ENCODE data around the gene CALR.

Gene CALR

GRCh38 chr19:12993562-12993961, 55.2 kb downstream of the CALR start:
- TF ChIP-seq FOXP2 (optimal IDR thresholded peaks at IDR 0.05; ENCODE audit: borderline replicate concordance, extremely low read depth, extremely low read length, insufficient read depth) = no peak

Data from PFSK-1 (cell line).